Measurements from ENCODE around the gene TSKU. TPM values are rescaled to one million over a fixed set of nuclear protein-coding genes. Genes with fewer than 3 reads are reported as not detected.

Gene TSKU
- total RNA-seq, 3 donors from 2014 or later, result 51.1 to 360 (median 65.1) TPM

- Histone ChIP-seq H3K27ac (peak overlapping the region; percentile 1 to 3), H3K27me3 (no peaks in the 10 kb centered on the region), H3K36me3 (no peaks in the 10 kb centered on the region), H3K9me3 (no peaks in the 10 kb centered on the region), H3K4me1 (peaks cover 9 to 20% of the 10 kb centered on the region in 2 donors), H3K4me3 (no peak overlapping the region)
- intact Hi-C loops (cut with DNase I; ENCODE audit: low total_unique reads), result no loop called here
- DNase-seq (ENCODE audit: low spot score in 2 of 2), result peak in 1 of 2 donors; percentile 30
- TF ChIP-seq CTCF (IDR thresholded peaks at IDR 0.05), result no peak
Measured at GRCh38 chr11:76763573-76764346, 19.4 kb upstream of the TSKU start.

GRCh38 chr11:76764941-76765665, 18.1 kb upstream of the TSKU start:
- intact Hi-C loops (cut with DNase I; ENCODE audit: low total_unique reads), result no loop called here
- TF ChIP-seq POLR2AphosphoS5 (IDR thresholded peaks at IDR 0.05) (no peak), CTCF (IDR thresholded peaks at IDR 0.05) (no peak), POLR2A (IDR thresholded peaks at IDR 0.05) (no peak)

GRCh38 chr11:76765863-76766350, 17.2 kb upstream of the TSKU start:
- DNase-seq (ENCODE audit: low spot score in 2 of 2), result no peak

More at GRCh38 chr11:76764941-76765665, 18.1 kb upstream of the TSKU start:
- H3K4me3 ChIP-seq, result no peak overlapping the region
- H3K27ac ChIP-seq, result no peak overlapping the region
- no peak for DNase-seq (ENCODE audit: low spot score in 2 of 2)
- peaks cover 12 to 30% of the 10 kb centered on the region in 2 donors for H3K4me1 ChIP-seq
- H3K9me3 ChIP-seq, result no peaks in the 10 kb centered on the region
- no peaks in the 10 kb centered on the region for H3K27me3 ChIP-seq
- no peaks in the 10 kb centered on the region for H3K36me3 ChIP-seq

GRCh38 chr11:76766521-76766920, 16.6 kb upstream of the TSKU start:
- Histone ChIP-seq H3K9me3 (no peaks in the 10 kb centered on the region), H3K27ac (peak overlapping the region in 1 of 2 donors; percentile 5), H3K36me3 (no peaks in the 10 kb centered on the region), H3K4me3 (no peak overlapping the region), H3K27me3 (no peaks in the 10 kb centered on the region), H3K4me1 (peaks cover 24 to 44% of the 10 kb centered on the region in 2 donors)
- intact Hi-C loops (cut with DNase I; ENCODE audit: low total_unique reads), result no loop called here
- no peak for TF ChIP-seq CTCF (IDR thresholded peaks at IDR 0.05)
- no peak for TF ChIP-seq POLR2AphosphoS5 (IDR thresholded peaks at IDR 0.05)
- TF ChIP-seq POLR2A (IDR thresholded peaks at IDR 0.05), result no peak
- DNase-seq (ENCODE audit: low spot score in 2 of 2), result peak in 1 of 2 donors; percentile 15

More at GRCh38 chr11:76765863-76766350, 17.2 kb upstream of the TSKU start:
- H3K4me3 ChIP-seq, result no peak overlapping the region
- intact Hi-C loops (cut with DNase I; ENCODE audit: low total_unique reads), result no loop called here
- peak overlapping the region in 1 of 2 donors; percentile 5 for H3K27ac ChIP-seq
- H3K27me3 ChIP-seq, result no peaks in the 10 kb centered on the region
- H3K4me1 ChIP-seq, result peaks cover 18 to 38% of the 10 kb centered on the region in 2 donors
- H3K36me3 ChIP-seq, result no peaks in the 10 kb centered on the region
- no peaks in the 10 kb centered on the region for H3K9me3 ChIP-seq
- no peak for TF ChIP-seq CTCF (IDR thresholded peaks at IDR 0.05)
- TF ChIP-seq POLR2AphosphoS5 (IDR thresholded peaks at IDR 0.05), result no peak
- TF ChIP-seq POLR2A (IDR thresholded peaks at IDR 0.05), result no peak

- H3K9me3 ChIP-seq, result no peaks in the 10 kb centered on the region
- no peaks in the 10 kb centered on the region for H3K27me3 ChIP-seq
- H3K4me1 ChIP-seq, result peaks cover 28 to 52% of the 10 kb centered on the region in 2 donors
- no peak for DNase-seq (ENCODE audit: low spot score in 2 of 2)
- intact Hi-C loops (cut with DNase I; ENCODE audit: low total_unique reads), result no loop called here
- no peak for TF ChIP-seq POLR2A (IDR thresholded peaks at IDR 0.05)
- no peak for TF ChIP-seq POLR2AphosphoS5 (IDR thresholded peaks at IDR 0.05)
- no peak for TF ChIP-seq CTCF (IDR thresholded peaks at IDR 0.05)
- no peaks in the 10 kb centered on the region for H3K36me3 ChIP-seq
- H3K4me3 ChIP-seq, result peak overlapping the region in 2 of 3 donors; percentile 25 to 54
- peak overlapping the region; percentile 85 to 94 for H3K27ac ChIP-seq
Measured at GRCh38 chr11:76767659-76768058, 15.5 kb upstream of the TSKU start.
